H1 (cell line): ENCODE results near the gene TDP1. TPM values are rescaled to one million over a fixed set of nuclear protein-coding genes. Genes with fewer than 3 reads are reported as not detected.

Experiments used
- CHD1 ChIP-seq: IDR thresholded peaks from 2 replicates; pipeline ENCODE4 v1.6.1; 2012; ENCODE audit warnings: low read depth, low read length, improper control_type of control experiment
- RBBP5 ChIP-seq: IDR thresholded peaks from 2 replicates; pipeline ENCODE4 v1.7.1; 2012; ENCODE audit warnings: low read depth, mild to moderate bottlenecking, inconsistent platforms, low read length, moderate library complexity, borderline replicate concordance
- polyA plus RNA-seq, 7 experiments: library from polyadenylated mRNA; depleted of rRNA in 3 of 7; stranded (reverse) in 5 of 7; unstranded in 2 of 7; fragments of >200 nt in 5 of 7; fragments of 200-250 nt in 2 of 7; gene quantifications; 1 replicate in 5 of 7; 2 replicates in 1 of 7; 4 replicates in 1 of 7; pipeline versions ENCODE4 v1.2.1 to v1.2.3, GENCODE V29; 2011 to 2013; ENCODE audit warnings: missing spikeins in 2 of 7, mixed read lengths in 2 of 7
- total RNA-seq: library from RNA; stranded (reverse); fragmentation: NEBNext Ultra II Directional; extraction: Animal tissue kit (Norgen Biotek cat#: 25700); gene quantifications from 2 replicates; pipeline ENCODE4 v1.2.1, GENCODE V29; 2021

TDP1 gene
- total and polyA plus RNA-seq, 2 of the 8 experiments (the other 6 are each of a cell fraction or from before 2014, with no cell fraction given) = 32.2 to 69.9 TPM

- TF ChIP-seq RBBP5 (no peak), CHD1 (no peak)
Measured at GRCh38 chr14:89963288-89963978, 7.7 kb downstream of the TDP1 start (continued).
